Subcutaneous adipose tissue (tissue), 4 donors: ENCODE measurements around the gene NCMAP. TPM values are rescaled to one million over a fixed set of nuclear protein-coding genes. Genes with fewer than 3 reads are reported as not detected.

Experiments used
- CTCF ChIP-seq: fragments of 450-650 bp; IDR thresholded peaks from one replicate; pipeline ENCODE4 v1.5.1; 2016; ENCODE audit warnings: low read depth, mild to moderate bottlenecking, control low read depth, antibody characterized with exemption, moderate library complexity
- small RNA-seq: library from RNA; depleted of rRNA; stranded (forward); fragments of <200 nt; gene quantifications from one replicate; pipeline ENCODE3, GENCODE V24; 2016
- total RNA-seq, 4 donors: library from RNA; depleted of rRNA; stranded (reverse); fragments of >200 nt; gene quantifications; one replicate each; pipeline ENCODE4 v1.1.0, GENCODE V29; 2016

The NCMAP gene
- total RNA-seq, 4 donors from 2014 or later: 0.22 to 0.33 TPM; not detected in 2

GRCh38 chr1:24648919-24649318, 93.0 kb downstream of the NCMAP start:
- TF ChIP-seq CTCF: no peak

GRCh38 chr1:24652382-24652781, 96.5 kb downstream of the NCMAP start:
- no peak for TF ChIP-seq CTCF

- TF ChIP-seq CTCF: no peak
These were observed 98.1 kb downstream of the NCMAP start for GRCh38 chr1:24654010-24654409.

DNA sequence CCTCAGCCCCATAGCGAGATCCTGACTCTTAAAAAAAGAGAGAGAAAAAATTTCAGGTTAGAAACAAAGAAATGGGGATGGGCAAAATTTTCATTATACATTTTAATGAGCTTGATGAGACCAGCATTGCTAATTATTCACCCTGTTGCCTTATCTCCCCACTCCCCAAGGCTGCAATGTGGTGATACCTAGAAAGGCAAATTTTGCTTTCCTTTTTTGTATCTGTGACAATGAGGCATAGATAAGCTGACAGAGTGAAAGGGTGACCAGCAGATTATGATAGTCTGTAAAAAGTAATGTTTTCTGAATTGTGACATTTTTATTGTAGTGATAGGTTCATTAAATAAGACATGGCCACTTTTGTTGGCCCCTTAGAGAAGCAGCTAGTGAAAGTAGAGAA, 100.2 kb downstream of the NCMAP start:
- TF ChIP-seq CTCF: no peak

DNA sequence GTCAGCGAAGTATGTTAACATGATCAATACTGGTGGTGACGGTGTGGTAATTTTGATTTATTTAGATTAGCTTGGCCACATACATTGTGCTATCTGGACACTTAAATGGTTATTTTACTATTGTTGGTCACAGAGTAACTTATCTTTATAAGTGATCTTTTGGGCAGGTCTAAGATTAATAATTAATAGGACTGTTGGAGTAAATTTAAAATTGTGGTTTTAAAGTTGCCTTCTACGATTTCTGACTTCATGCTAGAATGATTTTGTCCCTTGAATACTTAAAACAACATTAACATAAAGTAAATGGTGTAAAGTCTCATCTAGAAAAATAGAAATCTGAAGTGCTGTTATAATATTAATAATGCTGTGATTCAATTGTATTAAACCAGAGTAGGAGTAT, 101.9 kb downstream of the NCMAP start:
- TF ChIP-seq CTCF: no peak

Small RNA genes within 50 kb of the gene (small RNA-seq; reads per million reads assigned to genes)
- gene RF00019: 0.49 reads per million

Other genes with a start within 250 kb of the NCMAP start
- gene GRHL3, start 236.7 kb upstream of the NCMAP start, total RNA-seq: not detected
- gene STPG1, start 142.3 kb upstream of the NCMAP start, total RNA-seq: 1 to 10 TPM; 1.5 to 5.5 (median 3.1) TPM
- gene NIPAL3, start 140.3 kb upstream of the NCMAP start, total RNA-seq: 10 to 100 TPM in 3 of 4 donors, 1 to 10 TPM in 1; 5.1 to 16.4 (median 13.1) TPM
- gene RCAN3, start 53.3 kb upstream of the NCMAP start, total RNA-seq: 10 to 100 TPM in 1 of 4 donors, 1 to 10 TPM in 3; 5.3 to 10.9 (median 6.9) TPM
- 100 to 1,000 TPM; 103 to 121 (median 113) TPM for gene SRRM1, start 87.2 kb downstream of the NCMAP start, total RNA-seq
- gene CLIC4, start 189.4 kb downstream of the NCMAP start, total RNA-seq: 100 to 1,000 TPM; 145 to 344 (median 181) TPM